H1 (cell line): ENCODE data around the gene SRMS.

Source experiments
- POLR2AphosphoS5 ChIP-seq: IDR thresholded peaks from 2 replicates; pipeline ENCODE4 v1.6.1; 2011; ENCODE audit warnings: low read depth, low read length
- TEAD4 ChIP-seq: IDR thresholded peaks from 2 replicates; pipeline ENCODE4 v1.6.1; 2012; ENCODE audit warnings: low read depth, low read length, inconsistent platforms, mixed read lengths
- TF ChIP-seq, protein P1 (sequence below), 3 experiments: IDR thresholded peaks; 1 replicate in 2 of 3; 2 replicates in 1 of 3; pipeline versions ENCODE4 v1.5.1 to v1.6.1; 2011; ENCODE audit warnings: low read length in 3 of 3, mild to moderate bottlenecking in 3 of 3, inconsistent platforms in 2 of 3, low read depth in 1 of 3, moderate library complexity in 1 of 3; ENCODE audit not compliant: insufficient read depth in 1 of 3; ENCODE audit errors: control extremely low read depth in 1 of 3

DNA sequence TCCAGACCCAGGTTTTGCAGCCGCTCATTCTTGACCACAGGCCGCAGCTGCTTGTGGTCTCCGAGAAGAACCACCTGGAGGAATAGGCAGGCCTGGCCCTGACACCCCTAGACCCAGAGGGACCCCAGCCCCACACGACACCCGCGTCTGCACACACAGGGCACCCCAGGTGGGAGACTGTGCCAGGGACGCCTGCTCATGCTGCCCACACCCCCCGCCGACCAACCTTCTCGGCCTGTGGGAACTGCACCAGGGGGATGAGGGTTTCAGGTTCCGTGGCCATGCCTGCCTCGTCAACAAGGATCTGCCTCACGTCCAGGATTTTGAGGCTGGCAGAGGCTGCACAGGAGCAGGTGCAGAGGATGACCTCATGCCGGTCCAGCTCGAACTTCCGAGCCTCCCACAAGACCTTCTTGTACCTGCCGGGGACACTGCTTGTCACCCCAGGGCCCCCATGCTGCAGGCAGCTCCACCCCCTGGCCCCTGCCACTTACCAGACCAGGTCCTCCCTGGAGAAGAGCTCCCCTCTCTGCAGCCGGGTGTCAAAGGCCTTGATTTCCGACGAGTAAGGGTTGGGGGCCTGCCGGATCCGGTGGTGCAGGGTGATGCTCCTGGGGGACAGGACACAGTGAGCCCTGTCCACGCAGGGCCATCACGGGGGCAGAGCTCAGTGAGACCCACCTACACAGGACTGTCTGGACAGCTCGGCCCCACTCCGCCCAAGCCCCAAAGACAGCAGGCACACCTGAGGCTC lies 13.5 kb upstream of the SRMS start:
- no peak for TF ChIP-seq POLR2AphosphoS5
- no peak for TF ChIP-seq TEAD4
- TF ChIP-seq, protein P1, sequence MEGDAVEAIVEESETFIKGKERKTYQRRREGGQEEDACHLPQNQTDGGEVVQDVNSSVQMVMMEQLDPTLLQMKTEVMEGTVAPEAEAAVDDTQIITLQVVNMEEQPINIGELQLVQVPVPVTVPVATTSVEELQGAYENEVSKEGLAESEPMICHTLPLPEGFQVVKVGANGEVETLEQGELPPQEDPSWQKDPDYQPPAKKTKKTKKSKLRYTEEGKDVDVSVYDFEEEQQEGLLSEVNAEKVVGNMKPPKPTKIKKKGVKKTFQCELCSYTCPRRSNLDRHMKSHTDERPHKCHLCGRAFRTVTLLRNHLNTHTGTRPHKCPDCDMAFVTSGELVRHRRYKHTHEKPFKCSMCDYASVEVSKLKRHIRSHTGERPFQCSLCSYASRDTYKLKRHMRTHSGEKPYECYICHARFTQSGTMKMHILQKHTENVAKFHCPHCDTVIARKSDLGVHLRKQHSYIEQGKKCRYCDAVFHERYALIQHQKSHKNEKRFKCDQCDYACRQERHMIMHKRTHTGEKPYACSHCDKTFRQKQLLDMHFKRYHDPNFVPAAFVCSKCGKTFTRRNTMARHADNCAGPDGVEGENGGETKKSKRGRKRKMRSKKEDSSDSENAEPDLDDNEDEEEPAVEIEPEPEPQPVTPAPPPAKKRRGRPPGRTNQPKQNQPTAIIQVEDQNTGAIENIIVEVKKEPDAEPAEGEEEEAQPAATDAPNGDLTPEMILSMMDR (IDR thresholded peaks at IDR 0.05; ENCODE audit: control extremely low read depth in 1 of 3, insufficient read depth in 1 of 3, low read depth in 1 of 3, low read length in 3 of 3): no peak
